Pulmonary artery endothelial cell (primary cell): ENCODE data around the gene CTTNBP2. TPM values are rescaled to one million over a fixed set of nuclear protein-coding genes. Genes with fewer than 3 reads are reported as not detected.

Source experiments
- DNase-seq: peaks from one replicate; pipeline ENCODE4 v3.0.0-alpha.2; 2011; ENCODE audit warnings: low read depth, low spot score
- total RNA-seq: library from RNA; depleted of rRNA; stranded (reverse); fragments of >200 nt; gene quantifications from 2 replicates; pipeline ENCODE4 v1.2.3, GENCODE V29; 2014

Gene CTTNBP2
- total RNA-seq, 1 donor from 2014 or later: not detected

DNA sequence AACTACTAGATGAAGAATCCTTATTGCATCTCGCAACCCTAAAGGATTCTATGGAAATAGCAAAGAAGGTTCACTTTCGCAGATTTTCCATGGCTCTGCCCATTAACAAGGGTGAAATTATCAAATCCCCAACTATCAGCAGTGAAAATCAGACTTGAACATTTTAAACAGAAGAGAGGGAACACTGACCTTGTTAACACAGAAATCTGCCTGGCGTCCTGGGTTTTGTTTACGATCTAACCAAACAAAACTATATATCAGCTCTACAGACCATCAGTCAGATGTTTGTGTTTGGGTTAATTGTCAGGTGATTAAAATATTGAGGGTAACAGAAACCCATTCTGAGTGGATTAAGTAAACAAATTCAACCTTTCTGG lies 1.9 kb downstream of the CTTNBP2 start:
- DNase-seq: no peak

DNA sequence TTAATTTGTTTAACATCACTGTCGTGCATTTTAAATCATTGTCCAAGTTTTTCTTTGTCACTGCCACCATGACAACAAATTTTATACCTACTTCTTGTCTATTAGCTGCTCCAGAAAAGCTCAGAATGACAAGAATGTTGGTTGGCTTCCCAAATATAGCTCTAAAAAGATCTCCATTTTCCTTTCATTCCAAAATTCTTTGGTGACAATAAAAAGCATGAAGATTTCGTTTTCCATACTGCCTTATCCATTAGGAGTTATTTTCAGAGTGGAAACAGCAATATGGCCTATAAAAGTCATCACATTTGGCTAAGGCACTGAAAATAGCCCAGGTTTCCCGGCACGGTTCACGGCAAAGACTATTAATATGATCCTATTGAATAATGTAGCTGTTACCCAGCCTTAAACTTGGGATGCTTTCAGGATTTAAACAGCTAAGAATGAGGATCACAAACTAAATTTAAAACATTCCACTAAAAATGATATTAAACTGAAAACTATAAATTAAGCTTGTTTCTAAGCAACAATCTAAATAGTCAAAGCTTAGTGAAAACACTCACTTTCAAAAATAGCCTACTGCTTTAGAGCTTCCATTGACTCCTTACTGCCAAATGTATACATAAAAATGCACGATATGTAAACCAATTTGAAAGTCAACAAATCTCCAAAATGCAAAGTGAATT lies 2.7 kb downstream of the CTTNBP2 start:
- no peak for DNase-seq

DNA sequence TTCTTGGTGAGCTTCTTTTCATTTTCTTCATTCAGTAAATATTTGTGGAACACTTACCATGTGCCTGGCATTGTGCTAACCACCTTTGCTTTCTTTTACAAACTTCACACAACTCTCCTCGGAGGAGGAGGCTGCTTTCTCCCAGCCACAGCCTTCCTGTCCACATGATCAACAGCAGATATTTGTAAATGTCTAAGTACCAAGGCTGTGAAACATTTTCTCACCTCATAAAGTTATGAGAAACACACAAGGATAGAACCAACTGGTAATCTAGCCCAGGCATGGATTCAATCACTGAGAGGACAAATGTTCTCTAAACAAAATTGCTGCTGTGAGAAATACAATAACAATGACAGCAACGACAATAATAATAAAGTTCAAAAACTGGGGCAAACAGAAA lies 3.9 kb downstream of the CTTNBP2 start:
- DNase-seq: no peak

DNA sequence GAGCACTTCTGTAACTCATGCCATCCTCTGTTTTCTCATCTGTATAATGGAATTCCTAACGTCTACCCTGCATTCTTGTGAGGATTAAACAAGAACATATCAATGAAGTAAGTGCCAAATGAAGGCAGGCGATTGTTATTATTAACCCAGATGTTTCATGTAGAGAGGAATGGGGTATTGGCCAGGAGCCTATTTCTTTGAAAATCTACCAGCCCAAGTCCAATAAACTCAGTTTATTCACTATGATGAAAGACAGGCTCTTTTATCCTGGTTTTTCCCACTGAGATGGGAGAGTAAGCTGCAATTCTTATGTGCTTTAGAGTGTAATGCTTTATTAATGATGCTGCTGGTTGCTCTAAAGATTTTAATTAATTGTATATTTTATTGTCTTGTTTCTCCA lies 9.6 kb downstream of the CTTNBP2 start:
- DNase-seq: no peak

DNA sequence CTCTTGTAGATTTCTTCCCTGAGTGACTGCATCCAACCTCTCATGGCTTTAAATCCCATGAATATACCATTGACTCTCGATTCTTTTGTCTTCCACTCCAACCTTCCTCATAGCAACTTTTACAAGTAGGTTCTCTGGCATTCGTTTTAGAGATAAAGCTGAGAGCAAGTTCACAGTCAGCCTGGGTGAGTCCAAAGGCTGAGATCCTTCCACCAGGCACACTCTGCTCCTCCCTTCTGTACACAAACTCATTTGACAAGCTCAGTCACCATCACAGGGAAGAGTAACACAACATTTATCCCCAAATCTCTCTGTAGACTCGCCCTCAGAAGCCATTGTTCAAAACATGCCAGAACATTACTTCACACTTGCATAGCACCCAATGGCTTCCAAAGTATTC lies 10.9 kb downstream of the CTTNBP2 start:
- DNase-seq: no peak

DNA sequence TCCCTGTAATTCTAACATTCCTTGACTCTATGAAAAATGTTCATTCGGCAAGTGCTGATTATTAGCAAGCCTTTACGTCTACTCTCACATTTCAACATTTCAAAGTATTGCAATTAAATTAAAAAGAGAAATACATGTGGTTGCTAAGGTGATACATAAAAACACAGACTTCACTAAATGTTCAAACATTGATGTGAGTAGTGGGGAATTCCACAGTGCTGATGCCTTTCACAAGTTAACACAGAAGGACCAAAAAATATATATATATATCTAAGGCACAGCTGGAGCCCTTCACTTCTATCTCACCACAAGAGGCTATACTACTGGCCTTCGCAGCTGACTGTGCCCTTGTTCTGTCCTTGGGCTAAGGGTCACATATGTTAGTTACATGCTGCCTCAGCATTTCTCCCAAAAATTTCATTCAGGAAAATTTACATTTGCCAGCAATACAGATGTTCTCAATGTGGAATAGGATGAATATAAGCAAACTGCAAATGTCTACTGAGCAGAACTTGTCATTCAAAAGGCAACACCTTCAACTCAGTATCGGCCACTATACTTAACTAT lies 13.9 kb downstream of the CTTNBP2 start:
- DNase-seq: no peak

DNA sequence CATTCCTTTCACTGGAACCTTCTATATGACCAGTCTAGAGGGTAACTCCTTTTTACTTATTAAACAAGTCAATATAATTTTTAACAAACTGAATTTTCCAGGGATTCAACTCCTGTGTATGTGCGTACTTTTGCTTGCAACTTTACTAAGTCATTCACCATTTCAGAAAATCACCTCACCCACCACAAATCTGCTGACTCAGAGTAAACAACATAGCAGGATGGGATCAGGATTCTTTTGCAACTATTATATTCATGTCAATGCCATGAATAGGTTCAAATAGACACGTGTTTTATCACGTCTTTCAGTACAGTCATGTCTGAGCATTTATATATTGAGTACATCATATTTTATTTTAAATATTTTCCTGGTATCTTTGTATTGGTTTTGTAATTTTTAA lies 14.5 kb downstream of the CTTNBP2 start:
- no peak for DNase-seq

DNA sequence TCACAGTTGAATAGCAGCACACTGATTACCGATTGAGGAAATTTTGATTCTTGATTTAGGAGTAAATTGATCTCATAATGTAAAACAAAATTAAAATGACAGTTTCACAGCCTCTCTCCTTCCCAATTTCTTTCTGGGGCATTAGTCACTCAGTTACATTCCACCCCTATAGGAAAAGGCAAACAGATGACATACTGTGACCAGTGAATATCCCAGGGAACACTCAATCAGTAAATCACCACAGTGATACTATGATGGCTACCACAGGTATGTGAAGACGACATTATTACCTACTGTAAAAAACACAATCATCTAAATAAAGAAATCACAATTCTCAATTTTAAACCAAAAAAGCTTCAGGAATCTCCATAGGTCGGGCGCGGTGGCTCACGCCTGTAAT lies 15.5 kb downstream of the CTTNBP2 start:
- DNase-seq: no peak

DNA sequence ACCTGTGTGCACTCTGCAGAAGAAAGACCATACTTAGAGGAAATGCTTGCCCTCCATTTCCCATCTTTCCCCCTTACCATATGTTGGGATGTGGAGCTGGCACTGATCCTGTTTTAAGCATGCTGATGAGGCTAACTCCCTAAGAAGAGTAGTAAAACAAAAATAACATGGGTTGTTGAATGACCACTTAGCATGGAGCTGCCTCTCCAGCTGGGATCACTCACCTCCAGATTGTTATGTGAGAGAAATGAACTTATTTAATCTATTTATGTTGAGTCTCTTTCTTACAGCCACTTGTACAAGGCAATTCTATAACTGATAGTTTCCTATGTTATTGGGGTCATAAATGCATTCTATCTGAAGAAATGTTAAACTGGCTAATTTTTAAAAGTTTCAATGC lies 17.0 kb downstream of the CTTNBP2 start:
- DNase-seq: no peak

DNA sequence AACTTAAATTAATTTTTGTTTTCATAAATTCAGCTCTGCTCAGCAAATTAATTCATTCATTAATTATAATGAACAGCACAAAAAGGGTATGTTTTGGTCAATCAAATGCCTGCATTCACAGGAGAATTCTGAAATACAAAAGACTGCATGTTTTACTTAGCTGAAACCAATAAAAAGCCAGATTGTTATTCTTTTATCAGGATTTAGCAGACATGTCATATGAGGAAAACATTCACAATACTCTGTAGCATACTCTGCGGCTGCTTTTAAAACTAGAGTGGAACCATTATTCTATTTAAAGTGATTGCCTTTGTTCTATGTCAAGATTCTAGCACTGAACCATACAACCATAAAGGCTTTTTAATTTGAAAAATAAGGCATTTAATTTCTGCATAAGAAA lies 19.1 kb downstream of the CTTNBP2 start:
- no peak for DNase-seq

DNA sequence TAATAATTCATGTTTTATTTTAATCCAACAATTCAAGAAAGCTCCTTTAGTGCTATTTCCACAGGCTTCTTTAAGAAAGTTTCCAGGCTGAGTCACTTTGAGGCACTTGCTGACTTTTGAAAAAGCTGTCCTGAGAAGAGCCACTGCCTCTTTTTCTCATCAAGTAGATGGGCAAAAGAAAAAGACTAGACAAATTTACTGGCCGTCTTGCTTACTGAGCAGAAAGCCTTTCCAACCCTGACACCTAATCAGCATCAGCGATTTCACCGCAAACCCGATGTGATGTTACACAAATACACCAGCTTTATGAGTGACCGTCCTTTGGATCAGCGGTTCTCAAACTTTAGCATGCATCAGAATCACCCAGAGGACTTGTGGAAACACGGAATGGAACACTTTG lies 24.3 kb downstream of the CTTNBP2 start:
- no peak for DNase-seq

DNA sequence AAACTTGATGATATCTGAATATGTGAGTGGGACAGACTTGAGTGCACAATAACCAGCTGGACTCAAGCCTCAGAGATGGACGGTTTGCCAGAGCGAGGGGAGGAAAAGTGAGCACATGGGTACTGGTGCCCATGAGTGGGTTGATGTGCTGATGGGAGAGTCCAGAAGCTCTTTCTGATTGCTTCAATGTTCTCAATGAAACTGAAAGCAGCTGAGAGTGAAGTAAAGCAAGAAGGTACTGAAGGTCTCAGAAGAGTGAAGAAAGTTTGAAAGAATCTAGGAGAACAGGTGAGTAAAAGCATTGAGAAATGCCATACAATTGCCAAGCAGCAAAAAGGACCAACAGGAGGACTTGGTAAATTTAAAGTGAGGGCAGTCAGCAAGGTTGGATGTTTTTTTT lies 28.6 kb downstream of the CTTNBP2 start:
- no peak for DNase-seq

DNA sequence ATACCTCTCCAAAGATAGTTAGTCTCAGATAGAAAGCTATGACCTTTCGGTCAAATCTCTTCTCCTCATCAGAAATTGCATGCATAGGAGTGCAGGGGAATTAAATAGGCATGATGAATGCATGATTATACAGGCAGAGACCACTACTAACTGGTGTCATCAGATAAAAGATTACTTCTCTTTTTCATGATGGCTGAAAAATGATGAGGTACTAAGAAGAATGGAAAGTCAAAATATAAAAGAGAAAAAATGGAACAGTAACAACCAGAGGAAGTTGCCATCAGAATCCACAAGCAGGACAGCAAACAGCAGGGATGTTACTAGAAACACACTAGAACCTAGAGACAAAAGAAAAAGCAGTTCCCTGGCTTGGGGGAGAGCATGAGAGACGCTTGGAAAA lies 31.6 kb downstream of the CTTNBP2 start:
- DNase-seq: no peak

DNA sequence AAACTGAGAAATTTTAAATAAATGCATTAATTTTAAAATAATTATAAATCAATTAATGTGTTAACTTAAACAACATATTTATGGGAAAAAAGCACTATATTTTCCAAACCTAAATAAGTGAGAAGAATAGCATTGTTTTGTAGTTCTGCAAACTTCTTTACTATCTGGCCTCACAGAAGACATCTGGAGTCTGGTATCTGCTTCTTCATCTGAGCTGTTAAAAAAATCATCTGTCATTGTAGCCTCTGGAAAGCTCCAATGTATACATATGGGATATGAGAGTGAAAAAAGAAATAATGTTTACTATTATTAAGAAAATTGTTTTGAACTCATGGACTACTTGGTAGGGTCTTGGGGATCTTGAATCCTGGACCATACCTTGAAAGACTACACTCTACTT lies 32.2 kb downstream of the CTTNBP2 start:
- no peak for DNase-seq

DNA sequence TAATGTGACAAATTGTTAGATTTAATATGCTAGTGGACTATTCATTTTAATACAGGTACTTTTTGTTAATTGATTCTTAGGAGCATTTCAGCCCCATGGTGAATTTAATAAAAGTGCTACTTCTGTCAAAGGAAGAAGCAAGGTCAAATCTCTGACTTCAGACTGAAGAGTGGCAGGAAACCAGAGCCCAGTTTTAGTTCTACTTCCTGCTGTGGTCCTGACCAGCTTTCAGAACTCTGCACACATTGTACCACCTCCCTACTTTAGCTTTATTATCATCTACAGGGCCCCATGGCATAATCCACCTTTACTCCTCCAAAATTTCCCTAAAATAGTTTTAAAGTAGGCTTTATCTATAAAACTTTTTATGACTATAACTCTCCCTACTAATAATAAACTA lies 33.7 kb downstream of the CTTNBP2 start:
- no peak for DNase-seq

DNA sequence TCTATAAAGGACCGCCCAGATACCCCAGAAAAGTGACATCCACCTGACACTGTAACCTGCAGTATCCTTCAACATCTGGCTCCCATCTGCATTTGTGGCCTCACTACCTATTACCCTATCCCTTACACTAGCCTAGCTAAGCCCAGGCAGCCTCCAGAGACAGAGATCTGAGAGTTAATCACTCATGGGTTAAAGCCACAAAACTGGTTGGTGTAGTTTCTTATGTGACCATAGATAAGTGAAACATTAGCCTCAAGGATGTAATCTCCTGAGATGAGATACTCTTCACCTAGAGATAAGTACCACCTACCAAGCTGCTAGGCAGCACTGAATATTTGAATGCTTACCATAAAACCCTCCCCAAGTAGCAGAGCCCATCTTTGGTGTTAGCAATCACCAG lies 35.4 kb downstream of the CTTNBP2 start:
- DNase-seq: no peak

DNA sequence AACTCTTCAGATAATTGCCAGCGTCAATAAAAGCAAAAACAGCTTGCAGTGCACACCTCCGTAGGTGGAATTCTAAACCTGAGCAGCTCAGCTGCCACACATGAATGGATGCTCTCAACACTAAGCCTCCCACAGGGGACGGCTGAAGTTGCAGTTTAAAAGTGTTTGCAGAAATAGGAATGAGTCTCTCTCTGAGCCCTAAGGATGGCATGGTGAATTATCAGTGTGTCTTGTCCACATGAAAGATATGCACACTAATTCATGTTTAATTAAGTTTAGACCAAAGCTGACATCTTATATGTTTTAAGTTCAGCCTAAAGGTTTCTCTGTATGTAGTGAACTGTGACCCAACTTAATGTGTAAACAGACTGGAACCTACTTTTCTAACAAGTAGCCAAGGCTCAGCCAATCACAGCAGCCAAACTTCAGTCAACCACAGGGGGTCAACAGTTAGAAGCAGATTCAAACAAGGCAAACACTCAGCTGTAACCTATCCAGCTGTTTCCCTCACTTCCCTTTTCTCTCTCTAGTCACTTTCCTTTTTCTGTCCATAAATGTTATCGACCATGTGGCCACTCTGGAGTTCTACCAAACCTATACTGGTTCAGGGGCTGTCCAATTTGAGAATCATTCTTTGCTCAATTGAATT lies 38.1 kb downstream of the CTTNBP2 start:
- DNase-seq: no peak

DNA sequence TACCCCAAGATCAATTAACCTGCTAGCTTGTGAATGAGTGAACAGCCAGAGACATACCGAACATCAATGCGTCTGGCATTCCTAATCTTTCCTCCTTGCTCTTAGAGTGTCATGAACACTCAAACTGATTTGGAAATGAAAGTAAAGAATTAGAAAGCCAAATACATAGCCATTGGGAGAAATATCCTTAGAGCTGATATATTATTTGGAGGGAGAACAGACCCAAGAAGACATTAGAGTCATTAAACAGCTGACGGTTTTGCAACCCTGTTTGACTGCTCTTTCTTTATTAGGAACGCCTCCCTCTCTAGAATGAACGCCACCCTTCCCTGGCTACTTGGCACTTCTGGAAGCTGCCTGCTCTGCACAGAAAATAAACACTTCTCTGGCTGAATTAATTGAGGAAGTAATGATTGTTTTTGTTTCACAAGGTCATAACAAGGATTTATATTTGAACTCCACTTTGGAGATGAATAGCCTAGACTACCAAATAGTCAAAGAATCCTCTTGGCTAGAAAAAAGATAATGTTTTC lies 42.8 kb downstream of the CTTNBP2 start:
- no peak for DNase-seq

DNA sequence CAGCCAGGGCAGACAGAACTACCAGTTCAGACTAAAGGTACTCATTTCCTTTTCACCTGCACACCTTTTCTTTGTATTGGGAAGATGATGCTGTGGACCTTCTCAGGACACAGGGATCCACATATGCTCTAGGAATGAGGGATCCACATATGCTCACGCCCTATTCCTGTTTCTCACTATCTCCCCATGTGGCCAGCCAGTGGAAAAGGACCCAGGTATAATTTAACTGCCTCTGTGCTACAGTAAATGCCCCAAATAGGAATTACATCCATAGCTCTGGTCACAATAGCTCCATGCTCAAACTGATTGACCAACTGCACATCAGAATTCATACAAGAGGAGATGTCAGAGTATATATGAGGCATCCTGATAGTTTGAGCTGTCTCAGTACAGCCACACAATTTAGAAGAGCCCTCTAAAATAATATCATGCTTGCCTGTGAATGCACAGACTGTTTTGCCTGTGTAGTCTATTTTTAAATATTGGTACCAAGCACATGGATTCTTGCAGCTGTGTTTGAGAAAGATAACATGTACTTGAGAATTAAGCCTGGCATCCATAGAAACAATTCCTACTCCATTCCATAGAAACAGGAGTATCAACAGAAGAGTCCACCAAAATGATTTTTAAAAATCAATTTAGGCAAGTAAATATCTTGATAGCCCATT lies 43.7 kb downstream of the CTTNBP2 start:
- DNase-seq: no peak

DNA sequence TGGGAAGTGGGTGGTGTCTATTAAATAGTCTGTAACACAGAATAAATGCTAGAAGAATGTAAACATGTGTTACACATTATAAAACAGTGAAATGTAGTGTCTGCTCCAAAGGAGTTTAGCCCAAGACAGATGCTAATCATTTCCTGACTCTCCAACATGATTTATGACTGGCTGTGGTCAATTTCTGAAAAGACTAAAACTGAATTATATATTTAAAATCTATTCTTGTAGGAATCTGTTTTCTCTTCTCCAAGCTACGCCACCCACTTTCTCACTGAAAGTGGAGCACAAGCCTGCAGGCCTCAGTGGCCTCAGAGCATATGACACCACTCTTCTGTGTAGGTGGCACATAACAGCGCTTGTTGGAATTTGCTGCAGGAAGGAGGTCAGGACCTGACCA lies 44.4 kb downstream of the CTTNBP2 start:
- no peak for DNase-seq

DNA sequence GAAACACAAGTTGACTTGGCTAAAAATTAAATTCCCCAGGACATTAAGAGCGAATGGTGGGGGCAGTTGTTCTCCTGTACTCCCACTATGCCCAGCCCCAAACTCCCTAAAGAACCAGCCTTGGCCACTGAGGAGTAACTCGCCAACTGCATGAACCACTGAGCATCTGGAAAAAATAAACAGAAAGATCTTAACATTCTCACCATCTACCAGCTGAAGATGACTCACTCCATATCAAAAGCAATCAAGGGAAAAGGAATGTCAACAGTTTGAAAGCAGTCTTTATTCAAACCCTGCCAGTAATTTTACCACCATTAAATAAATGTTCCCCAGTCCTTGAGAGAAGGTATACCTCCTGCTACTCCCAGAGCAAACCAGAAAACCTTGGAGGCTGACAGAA lies 45.4 kb downstream of the CTTNBP2 start:
- DNase-seq: no peak

DNA sequence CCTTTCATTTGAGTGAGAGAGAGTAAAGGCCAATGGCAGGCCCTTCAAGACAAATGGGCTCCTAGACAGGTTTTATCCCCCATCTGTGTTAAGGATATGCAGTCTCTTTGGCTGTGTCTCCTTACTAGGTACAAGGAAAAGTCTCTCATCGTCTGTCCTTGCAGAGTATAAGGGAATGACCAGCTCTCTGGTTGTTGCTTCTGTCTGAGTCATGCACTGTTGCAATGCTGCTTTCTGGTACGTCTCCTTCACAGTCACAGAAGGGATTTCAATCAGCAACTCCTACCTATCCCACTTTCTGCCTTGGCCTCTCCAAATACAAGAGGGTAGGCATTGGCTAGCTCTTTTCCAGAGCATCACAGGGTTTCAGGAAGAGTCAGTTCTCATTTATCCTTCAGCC lies 48.1 kb downstream of the CTTNBP2 start:
- DNase-seq: no peak
